GM18867 (cell line): ENCODE data around the gene NDE1.

Experiments used
- ATAC-seq: cut with Tn5 transposase; IDR thresholded peaks from one replicate; pipeline ENCODE4 v1.9.1; 2021; ENCODE audit warnings: mild to moderate bottlenecking, moderate library complexity; ENCODE audit not compliant: unreplicated experiment

Gene NDE1

GRCh38 chr16:15764112-15764511 lies 114.1 kb downstream of the NDE1 start:
- ATAC-seq = no peak

GRCh38 chr16:15765116-15765515 lies 115.1 kb downstream of the NDE1 start:
- ATAC-seq = no peak

GRCh38 chr16:15765880-15766279 lies 115.8 kb downstream of the NDE1 start:
- peak; percentile 85 for ATAC-seq

GRCh38 chr16:15766918-15767317 lies 116.9 kb downstream of the NDE1 start:
- no peak for ATAC-seq

GRCh38 chr16:15768201-15768600 lies 118.2 kb downstream of the NDE1 start:
- ATAC-seq = no peak

- no peak for ATAC-seq
These were observed 119.2 kb downstream of the NDE1 start for GRCh38 chr16:15769239-15769638.

GRCh38 chr16:15770107-15770506 lies 120.1 kb downstream of the NDE1 start:
- ATAC-seq = no peak

- no peak for ATAC-seq
These were observed 120.5 kb downstream of the NDE1 start for GRCh38 chr16:15770512-15770911.

- ATAC-seq = no peak
These were observed 121.6 kb downstream of the NDE1 start for GRCh38 chr16:15771694-15772093.

GRCh38 chr16:15772579-15773293 lies 122.7 kb downstream of the NDE1 start:
- ATAC-seq = no peak

GRCh38 chr16:15773968-15774367 lies 123.9 kb downstream of the NDE1 start:
- no peak for ATAC-seq

GRCh38 chr16:15775209-15775608 lies 125.2 kb downstream of the NDE1 start:
- no peak for ATAC-seq

- ATAC-seq = no peak
These were observed 125.7 kb downstream of the NDE1 start for GRCh38 chr16:15775663-15776304.
